Measurements from ENCODE around the gene GPN3. TPM values are rescaled to one million over a fixed set of nuclear protein-coding genes. Genes with fewer than 3 reads are reported as not detected.

Gene GPN3
- polyA plus RNA-seq, 2 of the 4 experiments (the other 2 are of a cell fraction) = 39.2 to 63.8 TPM

- TF ChIP-seq RFX5 (IDR thresholded peaks at IDR 0.05) (no peak), ESRRA (IDR thresholded peaks at IDR 0.05; ENCODE audit: borderline replicate concordance, low read length) (no peak), CHD2 (IDR thresholded peaks at IDR 0.05; ENCODE audit: low read length, partially characterized antibody) (no peak), ZSCAN20 (CRISPR knock-in tag; IDR thresholded peaks at IDR 0.05) (no peak), EP300 (IDR thresholded peaks at IDR 0.05) (no peak), E2F6 (IDR thresholded peaks at IDR 0.05; ENCODE audit: borderline replicate concordance, low read depth) (no peak; the same call in 1 of the 2 replicates), EHMT2 (IDR thresholded peaks at IDR 0.05; ENCODE audit: low read depth) (no peak), HDAC2 (IDR thresholded peaks at IDR 0.05) (no peak), JUN (IDR thresholded peaks at IDR 0.05) (peak; percentile 47 to 85; a peak in 4 of 5 replicates), RAD21 (conservative IDR thresholded peaks at IDR 0.05 in 1 of 2, IDR thresholded peaks at IDR 0.05 in 1 of 2) (peak; percentile 84 to 89), RNF2 (IDR thresholded peaks at IDR 0.05; ENCODE audit: borderline replicate concordance, low read depth) (no peak), FOXS1 (CRISPR knock-in tag; IDR thresholded peaks at IDR 0.05) (no peak), HOXA7 (CRISPR knock-in tag; IDR thresholded peaks at IDR 0.05) (no peak), TFCP2L1 (CRISPR knock-in tag; IDR thresholded peaks at IDR 0.05) (peak; percentile 73; the same call in 1 of the 2 replicates), KDM1A (IDR thresholded peaks at IDR 0.05; ENCODE audit: low read depth) (no peak), ZC3H11A (IDR thresholded peaks at IDR 0.05) (no peak), REST (IDR thresholded peaks at IDR 0.05) (0 out of 2 replicates have a peak, but pooled peaks have one; percentile 28), TP53 (CRISPR knock-in tag; IDR thresholded peaks at IDR 0.05) (no peak), CTCF (IDR thresholded peaks at IDR 0.05) (peak; percentile 73), MYC (IDR thresholded peaks at IDR 0.05; ENCODE audit: borderline replicate concordance, low read length) (no peak; the same call in 1 of the 2 replicates), FOSB (CRISPR knock-in tag; IDR thresholded peaks at IDR 0.05) (no peak), CHD4 (IDR thresholded peaks at IDR 0.05; ENCODE audit: borderline replicate concordance) (no peak), POLR2A (IDR thresholded peaks at IDR 0.05; ENCODE audit: low read length) (peak; percentile 50; the same call in 1 of the 2 replicates), FOSL2 (IDR thresholded peaks at IDR 0.05) (no peak), FOSL2 (CRISPR knock-in tag; IDR thresholded peaks at IDR 0.05) (no peak), SREBF2 (IDR thresholded peaks at IDR 0.05) (no peak), CEBPB (IDR thresholded peaks at IDR 0.05) (peak in 1 of 2 experiments; percentile 29; a peak in 1 of 4 replicates)
These were observed 18.1 kb downstream of the GPN3 start, which contains the start of gene ARPC3 (continued) for GRCh38 chr12:110449799-110450497.
